Amniotic epithelial cell (primary cell): ENCODE data around the gene NSDHL.
"Not testable (repeated sequence)": the region's sequence is repeated elsewhere in the genome, so short reads cannot be mapped to it uniquely, and the experiment has no call there.

Source experiments
- DNase-seq: peaks from one replicate; pipeline ENCODE4 v3.0.0-alpha.2; 2010; ENCODE audit warnings: low read depth

NSDHL gene

DNA sequence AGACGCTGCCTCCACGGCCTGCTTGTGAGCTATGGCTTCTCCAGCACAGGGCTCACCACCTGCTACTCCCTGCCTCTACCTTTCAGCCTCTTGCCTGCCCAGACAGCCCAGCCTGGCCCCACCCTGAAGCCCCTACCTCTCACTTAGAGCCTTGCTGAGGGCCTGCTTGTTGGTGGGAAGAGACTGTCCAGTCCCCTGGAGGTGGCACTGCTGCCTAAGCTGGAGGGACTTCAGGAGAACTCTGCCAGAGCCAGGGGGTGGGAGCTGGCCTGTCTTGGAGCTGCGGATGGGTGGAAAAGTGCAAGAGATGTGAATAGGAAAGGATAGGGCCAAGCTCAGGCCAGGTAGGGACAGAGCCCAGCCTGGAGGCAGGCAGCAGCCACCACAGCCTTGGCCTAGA is 64.3 kb downstream of the NSDHL start:
- DNase-seq: no peak

DNA sequence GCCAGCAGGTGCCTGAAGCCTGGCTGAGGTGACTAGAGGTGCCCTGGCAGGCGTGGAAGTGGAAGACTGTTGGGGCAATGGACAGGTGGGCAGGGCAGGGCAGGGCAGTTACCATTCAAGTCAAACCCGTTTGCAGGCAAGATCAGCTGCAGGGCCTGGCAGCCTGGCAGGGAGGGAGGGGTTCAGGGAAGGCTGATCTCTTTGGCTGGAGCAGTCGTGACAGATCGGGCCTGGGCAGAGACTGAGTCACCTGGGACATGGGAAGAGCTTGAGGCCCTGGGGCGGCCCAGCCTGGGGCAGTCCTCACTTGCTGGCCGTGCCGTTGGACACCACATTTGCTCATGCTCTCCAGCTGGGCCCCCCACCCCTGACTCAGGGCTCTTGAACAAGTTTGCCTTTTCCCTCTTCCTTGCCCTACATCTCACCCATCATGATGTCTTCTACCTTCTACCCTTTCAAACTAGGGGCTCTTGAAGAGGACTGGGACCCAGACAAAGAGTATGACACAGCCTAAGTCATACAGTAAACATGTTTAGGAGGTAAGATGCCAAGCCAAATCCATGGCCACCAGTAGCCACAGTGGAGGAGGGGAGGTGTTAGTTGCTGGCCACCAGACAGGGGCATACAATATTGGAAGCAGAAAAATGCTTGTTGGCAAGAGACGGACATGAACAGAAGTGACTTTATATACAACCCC is 65.0 kb downstream of the NSDHL start:
- DNase-seq: no peak

DNA sequence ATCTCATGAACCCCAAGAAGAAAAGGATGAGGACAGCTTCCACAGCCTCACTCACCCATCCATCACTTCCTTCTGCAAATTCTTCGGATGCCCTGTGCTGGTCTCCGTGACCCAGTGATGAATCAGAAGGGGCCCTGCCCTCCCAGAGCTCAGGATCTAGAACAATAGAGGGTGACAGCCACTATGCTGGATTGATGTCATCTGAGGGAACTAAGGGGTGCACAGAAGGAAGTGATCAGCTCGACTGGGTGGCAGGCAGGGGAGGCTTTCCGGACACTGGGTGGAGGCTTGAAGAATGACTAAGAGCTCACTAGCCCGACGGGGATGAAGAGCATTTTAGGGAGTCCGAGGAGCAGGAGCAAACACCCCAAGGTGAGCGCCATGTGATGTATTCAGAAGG is 65.6 kb downstream of the NSDHL start:
- peak; percentile 12 for DNase-seq

DNA sequence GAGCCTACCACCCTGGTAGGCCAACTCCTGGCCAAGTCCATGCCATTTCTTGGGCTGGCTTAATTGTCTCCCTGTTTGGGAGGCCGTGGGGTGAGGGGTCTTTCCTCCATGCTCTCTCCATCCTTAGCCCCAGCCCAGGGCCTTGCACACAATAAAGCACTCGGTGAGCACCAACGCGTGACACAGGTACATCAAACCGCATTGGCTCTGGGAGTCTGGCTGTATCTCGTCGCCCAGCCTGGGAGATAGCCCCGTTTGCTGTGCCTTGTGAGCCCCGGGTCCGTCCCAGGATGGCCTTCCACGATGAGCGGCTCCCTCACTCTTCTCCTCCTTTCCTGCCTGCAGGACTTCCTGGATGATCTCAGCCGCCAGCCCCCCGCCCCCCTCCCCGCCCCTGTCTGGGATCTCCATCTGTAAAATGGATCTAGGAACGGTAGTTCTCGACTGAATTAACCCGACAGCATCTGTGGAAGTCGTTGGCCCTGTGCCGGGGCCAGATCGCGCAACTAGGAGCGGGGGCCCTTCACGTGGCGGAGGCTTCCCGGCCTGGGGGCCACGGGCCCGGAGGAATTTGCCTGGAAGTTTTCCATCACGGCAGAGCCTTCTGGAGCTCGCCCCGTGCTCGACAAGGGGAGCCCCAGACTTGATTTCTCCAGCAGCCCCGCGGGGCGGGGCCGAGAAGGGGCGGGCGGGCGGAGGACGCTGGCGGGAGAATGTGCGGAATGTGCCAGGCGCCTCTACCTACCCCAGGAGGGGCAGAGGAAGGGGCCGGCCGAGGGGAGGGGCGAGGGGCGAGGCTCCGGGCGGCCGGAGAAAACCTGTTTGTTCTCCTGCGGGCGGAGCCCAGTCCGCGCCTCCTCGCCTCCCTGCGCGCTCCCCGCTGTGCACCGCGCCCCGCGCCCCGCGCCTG is 66.6 kb downstream of the NSDHL start, which contains the start of gene ZNF185:
Gene ZNF185 (plus strand): TSS at position 846 of the 910 bp plus-strand sequence. CDS start 16,423 bp downstream, outside the sequence.
- peak; percentile 48 for DNase-seq

DNA sequence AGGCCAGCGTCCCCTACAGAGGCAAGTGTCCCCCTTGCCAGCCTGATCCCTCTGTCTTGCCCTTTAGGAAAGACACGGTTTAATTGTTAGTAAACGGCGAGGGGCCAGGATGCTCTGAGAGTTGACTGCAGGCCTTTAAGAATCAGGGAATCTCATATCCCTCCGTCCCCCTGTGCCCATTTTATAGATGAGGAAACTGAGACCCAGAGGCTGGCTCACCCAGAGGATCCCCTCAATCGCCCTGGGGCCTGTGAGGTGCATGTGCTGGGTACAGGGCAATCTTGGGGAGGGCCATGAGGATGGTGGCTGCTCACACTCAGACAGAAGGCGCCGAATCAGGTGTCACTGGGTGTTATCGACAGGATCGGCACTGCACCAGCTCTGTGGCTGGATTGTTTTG is 67.6 kb downstream of the NSDHL start:
- no peak for DNase-seq

DNA sequence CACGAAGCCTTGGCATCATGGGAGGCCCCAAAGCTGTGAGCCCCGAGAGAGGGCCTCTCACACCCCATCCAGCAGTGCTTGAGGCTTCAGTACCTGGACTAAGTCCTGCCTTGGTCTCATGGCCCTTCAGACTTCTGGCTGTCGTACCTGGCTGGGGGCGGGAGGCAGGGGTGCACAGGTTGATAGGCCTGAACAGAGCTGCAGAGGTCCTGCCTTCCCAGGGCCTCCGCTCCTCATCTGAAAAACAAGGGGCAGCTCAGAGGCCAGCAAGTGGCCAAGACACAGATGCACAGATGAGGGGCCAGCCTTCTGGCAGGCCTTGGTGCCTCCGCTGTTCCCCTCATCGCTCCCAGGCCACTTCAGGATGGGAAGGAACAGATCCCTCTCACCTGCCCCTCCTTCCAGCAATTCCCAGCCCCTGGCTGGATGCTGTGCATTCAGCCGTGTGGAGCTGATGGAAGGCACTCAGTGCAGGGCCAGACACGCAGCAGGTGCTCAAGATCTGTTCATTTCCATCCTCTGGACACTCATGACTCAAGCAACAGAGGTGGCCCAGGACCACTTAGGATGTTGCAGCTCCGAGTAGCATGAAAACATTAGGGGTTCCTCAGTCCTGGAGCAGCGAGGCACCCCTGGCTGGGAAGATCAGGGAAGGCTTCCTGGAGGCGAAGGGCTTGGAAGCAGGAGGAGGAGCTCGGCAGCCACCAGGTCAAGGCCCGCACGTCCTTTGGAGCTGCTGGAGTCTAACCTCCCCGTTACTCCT is 68.4 kb downstream of the NSDHL start:
- no peak for DNase-seq

DNA sequence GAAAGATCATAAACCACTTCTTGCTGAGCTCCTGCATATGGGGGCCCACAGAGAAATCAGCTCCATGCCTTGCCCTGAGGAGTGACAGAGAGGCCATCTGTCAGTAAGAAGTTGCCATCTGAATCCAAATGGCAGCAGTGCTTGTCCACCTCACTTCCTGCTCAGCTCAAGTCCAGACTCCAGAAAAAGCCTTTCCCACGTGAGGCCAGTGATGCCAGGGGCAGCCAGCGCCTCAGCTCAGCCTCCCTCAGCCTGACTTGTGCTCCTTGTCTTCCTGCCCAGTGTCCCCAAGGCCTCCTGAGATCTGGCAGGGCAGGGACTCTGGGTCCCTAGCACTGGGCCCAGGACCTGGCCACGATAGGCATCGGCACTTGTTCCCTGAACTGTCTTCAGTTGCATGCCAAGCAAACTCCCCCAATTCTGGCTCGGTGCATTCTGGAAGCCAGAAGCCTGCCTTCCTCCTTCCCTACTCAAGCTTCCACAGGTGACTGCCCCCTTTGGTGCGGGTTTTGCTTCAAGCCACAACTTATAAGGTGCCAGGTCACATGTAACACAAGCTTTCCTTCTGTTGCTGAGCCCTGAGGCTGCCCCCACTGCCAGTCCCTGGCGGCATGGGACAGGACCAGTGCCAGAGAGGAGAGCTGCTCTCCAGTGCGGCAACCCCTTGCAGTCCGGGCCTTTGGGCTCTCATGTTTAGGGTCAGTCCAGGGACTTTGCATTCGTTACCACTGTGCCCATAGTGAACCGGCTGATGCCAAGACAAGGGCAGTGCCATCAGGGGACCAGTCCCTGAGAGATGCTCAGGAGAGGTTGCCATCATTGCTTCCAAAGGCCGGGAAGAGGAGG is 69.2 kb downstream of the NSDHL start:
- no peak for DNase-seq

DNA sequence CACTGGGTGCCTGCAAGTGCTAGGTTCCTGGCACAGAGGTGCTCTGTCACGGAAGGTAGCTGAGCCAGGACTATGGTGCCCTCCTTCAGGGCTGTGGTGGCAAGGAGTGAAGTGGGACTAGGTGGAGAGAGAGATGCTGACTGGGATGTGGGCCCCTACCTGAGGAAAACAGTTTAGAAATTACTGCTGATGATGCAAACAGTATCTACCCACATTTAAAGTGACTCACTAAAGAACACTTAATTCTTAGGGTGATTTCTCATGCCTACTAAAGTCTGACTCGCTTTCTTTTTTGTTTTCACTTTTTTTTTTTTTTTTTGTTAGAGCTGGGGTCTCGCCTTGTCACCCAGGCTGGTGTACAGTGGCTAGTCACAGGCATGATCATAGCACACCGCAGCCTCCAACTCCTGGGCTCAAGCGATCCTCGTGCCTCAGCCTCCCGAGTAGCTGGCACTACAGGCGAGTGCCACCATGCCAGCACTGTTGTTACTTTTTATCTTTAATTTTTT is 70.1 kb downstream of the NSDHL start:
- peak; percentile 41 for DNase-seq

DNA sequence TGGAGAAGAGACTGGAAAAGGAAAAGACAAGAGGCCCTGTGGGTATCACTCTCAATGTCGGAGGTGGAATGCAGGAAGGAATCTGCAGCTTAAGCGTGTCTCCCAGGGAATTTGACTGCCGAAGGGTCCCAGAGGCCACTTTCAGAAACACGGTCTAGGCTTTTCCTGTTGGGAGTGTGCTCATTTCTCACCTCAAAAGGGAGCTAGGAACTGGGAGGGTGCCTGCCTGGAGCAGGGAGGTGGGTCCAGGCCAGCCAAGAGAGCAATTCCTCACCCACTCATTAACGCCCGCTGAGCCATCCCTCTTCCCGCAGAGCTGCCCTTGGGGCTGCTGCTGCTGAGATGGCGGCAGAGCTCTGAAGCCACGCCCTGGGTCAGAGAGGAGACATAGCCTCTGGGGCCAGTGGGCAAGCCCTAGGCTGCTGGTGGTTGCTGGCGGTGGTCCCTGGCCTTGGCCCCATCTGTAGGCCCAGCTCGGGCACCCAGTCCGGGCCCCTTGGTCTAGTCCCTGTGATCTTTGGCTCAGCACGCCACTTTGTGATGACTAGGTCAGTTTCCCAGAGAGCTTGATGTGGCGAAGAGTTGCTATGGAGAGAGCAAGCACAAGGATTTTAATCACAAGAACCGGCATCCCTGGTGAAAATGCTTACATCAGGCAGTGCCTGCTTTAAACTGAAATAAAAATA is 71.1 kb downstream of the NSDHL start:
- peak; percentile 29 for DNase-seq

DNA sequence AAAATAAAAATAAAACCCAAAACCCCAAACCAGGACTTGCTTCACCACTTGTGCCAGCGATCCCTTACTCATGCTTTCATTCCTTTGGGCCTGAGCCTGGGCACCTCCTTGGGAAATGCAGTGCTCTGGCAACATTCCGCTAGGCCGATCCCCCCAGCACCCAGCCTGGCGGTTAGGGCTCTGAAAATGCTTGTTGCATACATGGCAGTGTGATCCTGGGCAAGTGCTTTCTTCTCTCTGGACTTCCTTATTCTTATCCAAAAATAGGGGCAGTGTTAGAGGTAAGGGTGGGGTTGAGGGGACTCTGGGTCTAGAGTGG is 71.6 kb downstream of the NSDHL start:
- peak; percentile 36 for DNase-seq

DNA sequence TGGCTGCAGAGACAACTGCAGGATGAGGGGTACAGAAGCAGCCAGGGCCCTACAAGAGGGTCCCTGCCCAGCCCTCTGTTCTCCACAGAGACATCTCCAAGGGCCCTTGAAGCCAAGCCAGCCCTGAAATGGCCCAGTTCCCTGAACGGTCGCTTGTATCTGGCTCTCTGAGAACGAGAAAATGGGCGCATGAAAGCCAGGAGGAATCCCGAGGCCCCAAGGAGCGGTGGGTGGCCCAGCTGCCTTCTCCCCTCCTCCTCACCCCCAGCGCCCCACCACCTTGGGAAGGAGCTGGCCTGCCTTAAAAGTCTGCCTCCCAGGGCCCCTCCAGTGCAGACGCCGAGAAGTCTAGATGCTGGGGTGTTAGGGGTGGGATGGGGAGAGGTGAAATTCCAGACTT is 72.7 kb downstream of the NSDHL start:
- no peak for DNase-seq

DNA sequence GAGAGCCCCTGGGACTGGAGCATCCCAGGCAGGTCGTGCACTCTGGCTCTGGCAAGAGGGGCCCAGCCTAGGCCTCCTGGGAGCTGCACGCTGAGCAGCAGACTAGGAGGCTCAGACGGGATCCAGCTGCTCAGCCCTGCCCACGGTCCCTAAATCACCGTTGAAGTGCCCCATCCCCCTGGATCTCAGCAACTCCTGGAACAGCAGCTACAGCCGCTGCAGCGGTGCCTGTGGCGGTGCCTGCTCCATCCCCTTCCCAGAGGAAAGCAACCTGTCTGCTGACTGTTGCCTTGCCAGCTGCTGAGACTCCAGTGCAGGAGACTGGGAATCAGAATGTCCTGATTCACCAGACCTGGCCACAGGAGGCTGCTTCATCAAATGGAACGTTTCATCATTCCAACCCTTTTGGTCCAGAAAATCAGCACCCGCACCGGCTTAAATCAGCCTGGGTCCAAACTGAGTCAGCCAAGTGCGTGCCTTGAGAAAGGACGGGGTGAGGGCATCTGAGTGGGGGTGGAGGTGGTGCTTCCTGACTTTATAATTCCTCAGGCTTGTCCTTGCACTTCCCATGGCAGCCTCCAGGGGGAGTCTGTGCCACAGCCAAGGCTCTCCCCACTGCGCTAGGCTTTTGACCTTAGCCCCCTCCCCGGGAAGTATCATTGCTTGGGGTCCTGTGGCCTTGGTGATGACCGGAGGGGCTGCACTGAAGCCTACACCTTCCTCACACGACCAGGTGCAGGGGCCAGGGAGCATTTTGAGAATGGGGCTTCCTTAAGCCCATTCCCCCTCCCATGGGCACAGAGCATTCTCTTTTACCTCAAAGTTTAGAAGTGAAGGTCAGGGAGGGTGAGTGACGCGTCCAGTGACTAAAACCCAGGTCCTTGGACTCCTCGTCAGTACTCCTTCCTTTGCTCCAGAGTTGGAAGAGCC is 73.6 kb downstream of the NSDHL start:
- DNase-seq: peak; percentile 85

DNA sequence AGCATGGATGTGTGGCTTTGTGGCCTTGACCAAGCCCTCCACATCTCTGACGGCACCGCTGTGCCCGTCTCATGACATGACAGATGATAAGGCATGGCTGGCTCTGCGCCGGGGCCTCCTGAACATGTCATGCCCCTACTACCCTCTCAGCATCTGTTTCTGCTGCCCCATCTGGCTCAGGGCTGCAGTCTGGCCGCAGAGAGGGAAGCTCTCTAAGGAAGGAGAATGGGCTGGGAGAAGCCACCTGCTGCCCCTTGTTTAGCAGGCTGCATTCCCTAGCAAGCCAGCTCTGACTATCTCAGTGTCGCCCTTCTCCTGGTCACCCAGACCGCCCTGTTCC is 74.2 kb downstream of the NSDHL start:
- DNase-seq: peak; percentile 19

DNA sequence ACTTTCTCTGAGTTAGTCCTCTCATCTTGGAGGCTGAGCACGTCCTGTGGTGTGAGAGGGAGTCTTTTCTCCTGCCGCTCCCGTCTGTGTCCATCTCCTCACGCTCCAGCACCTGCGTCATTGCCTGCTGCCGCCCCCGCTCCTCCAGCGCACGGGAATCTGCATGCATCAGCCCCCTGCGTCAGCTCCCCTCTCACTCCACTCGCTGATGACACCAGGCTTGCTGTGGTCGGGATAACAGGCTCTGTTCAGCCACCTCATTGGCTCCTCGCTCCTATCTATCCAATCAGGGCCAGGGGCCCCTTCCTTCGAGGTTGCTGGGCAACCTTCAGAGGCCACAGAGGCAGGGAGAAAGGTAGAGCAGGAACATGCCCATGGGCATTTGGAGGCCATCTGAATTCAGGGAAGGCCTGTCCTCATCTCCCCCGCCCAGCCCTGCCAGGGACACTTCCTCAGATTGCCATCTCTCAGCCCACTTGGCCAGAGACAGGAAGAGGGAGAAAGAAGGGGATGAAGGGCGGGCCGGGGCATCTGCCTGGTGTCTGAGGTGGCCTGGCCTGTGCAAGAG is 76.3 kb downstream of the NSDHL start:
- peak; percentile 94 for DNase-seq

DNA sequence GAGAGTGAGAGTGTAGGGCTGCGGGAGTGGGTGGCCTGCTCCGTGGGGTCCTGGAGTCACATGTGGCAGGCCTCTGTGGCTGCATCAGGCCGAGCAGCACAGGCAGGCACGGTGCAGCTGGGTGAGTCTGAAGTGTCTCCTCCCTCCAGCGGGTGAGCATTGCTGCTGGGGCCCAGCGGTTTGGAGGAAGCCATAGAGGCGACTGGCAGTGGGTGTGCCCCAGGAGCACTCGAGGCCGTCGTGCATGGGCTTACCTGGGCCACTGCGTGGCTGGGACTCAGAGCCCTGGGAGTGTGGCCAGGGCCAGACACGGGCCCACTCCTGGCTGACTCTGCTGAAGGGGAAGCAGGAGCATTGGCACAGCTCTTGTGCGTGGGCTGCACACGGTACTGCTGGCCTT is 77.6 kb downstream of the NSDHL start:
- no peak for DNase-seq

DNA sequence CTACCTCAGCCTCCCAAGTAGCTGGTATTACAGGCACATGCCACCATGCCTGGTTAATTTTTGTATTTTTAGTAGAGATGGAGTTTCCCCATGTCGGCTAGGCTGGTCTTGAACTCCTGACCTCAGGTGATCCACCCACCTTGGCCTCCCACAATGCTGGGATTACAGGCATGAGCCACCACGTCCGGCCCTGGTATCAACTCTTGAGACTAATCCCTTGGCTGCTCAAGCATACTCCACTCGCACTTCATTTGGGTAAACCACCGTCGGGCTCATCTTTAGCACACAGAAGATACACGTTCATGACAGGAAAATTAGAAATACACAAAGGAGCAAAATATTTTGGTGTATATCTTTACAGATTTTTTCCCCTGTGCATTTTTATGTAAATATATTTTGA is 79.2 kb downstream of the NSDHL start:
- not testable (repeated sequence) for DNase-seq

DNA sequence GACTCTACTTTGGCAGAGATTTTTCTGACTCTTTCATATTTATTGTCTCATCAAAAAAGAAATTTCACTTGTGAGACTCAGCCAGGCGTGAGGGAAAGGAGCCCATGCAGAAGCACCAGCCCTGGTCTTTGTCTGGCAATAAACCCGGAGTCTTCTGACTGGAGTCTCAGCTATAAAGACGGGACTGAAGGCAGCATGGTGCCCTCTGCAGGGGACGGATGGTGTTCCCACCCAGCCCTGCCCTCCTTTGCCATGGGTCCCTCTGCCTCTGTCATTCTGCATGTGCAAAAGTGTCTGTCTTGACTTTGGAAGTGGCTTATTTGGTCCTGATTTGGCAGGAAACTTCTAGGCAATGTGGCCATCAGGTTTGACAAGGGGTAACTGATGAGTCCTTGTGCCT is 81.2 kb downstream of the NSDHL start:
- no peak for DNase-seq

DNA sequence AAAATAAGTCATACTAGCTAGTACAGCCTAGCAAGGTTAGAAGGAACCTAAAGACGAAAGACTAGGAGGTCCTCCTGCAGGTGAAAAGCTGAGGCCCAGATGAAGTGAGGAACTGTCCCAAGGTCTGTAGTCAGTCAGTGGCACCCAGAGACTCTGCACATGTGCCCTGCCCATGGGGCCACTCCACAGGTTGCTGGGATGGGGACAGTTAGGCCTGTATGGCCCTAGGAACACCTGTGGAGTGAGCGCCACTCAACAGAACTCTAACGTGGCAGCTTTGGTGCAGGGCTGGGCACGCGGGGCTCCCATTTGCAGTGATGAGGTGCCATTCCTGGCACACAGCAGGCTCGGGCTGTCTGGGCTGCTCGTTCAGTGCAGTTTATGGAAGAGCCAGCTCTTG is 81.8 kb downstream of the NSDHL start:
- no peak for DNase-seq

DNA sequence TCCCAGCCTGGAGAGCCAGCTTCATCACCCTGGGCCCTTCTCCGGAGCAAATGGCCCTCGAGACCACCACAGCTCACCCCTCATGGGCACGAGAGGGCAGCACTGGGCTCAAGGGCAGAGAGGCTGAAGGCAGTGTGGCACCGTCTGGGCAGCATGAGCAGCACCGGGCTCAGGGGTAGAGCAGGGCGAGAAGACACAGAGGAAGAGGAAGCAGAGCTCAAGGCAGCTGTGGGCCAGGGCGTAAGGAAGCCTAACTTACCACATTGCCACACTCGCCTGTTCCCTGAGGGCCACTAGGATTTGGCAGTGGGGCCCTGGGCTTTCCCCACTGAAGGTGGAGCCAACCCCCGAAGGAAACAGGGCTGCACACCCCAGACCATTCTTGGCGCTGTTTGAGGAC is 82.5 kb downstream of the NSDHL start:
- DNase-seq: no peak

DNA sequence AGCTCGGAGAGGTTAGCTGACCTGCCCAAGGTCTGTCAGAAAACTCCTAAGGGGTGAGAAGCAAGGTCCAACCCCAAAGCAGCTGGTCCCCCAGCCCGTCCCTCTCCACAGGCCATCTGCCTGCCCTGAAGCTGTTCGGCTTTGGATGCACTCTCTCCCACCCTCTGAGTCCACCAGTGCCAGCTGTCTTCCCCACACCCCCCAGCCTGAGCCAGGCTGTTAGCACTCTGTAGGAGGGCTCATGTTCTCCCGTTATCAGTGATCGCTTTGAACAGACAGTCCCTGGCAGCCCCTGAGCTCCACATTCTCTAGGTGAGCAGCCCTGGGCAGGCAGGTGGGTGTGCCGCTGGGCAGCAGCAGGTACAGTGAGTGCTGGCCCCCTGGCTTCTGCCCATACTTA is 83.0 kb downstream of the NSDHL start:
- no peak for DNase-seq
